ENCODE measurements around the gene TRAPPC11. TPM values are rescaled to one million over a fixed set of nuclear protein-coding genes. Genes with fewer than 3 reads are reported as not detected.

The TRAPPC11 gene
- total RNA-seq, 1 donor from 2014 or later, result 38.1 TPM

DNA sequence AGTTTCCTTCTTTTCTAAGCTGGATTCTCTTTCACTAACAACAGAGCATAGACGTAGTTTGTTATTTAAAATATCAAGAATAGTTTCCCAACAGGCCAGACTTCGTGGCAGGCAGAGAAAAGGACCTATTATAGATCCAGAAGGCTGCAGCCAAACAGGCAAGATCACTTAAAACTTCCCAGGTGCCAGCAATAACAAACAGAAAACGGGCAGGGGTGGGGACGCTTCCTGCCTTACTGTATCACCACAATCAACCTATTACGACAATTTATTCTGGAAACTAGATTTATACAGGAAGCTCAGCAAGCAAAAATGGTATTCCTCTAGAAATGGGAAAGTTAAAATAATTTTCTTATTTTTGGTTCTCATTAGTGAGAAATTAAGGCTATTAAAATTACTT is 22.2 kb upstream of the TRAPPC11 start:
- DNase-seq (ENCODE audit: low read depth), result no peak
- TF ChIP-seq, protein P1, sequence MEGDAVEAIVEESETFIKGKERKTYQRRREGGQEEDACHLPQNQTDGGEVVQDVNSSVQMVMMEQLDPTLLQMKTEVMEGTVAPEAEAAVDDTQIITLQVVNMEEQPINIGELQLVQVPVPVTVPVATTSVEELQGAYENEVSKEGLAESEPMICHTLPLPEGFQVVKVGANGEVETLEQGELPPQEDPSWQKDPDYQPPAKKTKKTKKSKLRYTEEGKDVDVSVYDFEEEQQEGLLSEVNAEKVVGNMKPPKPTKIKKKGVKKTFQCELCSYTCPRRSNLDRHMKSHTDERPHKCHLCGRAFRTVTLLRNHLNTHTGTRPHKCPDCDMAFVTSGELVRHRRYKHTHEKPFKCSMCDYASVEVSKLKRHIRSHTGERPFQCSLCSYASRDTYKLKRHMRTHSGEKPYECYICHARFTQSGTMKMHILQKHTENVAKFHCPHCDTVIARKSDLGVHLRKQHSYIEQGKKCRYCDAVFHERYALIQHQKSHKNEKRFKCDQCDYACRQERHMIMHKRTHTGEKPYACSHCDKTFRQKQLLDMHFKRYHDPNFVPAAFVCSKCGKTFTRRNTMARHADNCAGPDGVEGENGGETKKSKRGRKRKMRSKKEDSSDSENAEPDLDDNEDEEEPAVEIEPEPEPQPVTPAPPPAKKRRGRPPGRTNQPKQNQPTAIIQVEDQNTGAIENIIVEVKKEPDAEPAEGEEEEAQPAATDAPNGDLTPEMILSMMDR (conservative IDR thresholded peaks at IDR 0.05; ENCODE audit: low read depth, low read length), result no peak
- no peak overlapping the region for H3K4me3 ChIP-seq (ENCODE audit: low read depth, low read length)

- H3K4me3 ChIP-seq (ENCODE audit: low read depth, low read length), result no peak overlapping the region
- no peak for DNase-seq (ENCODE audit: low read depth)
- TF ChIP-seq, protein P1 (conservative IDR thresholded peaks at IDR 0.05; ENCODE audit: low read depth, low read length), result no peak
Measured at GRCh38 chr4:183637461-183637860, 21.6 kb upstream of the TRAPPC11 start.

GRCh38 chr4:183638436-183638835 is 20.7 kb upstream of the TRAPPC11 start:
- no peak for DNase-seq (ENCODE audit: low read depth)

DNA sequence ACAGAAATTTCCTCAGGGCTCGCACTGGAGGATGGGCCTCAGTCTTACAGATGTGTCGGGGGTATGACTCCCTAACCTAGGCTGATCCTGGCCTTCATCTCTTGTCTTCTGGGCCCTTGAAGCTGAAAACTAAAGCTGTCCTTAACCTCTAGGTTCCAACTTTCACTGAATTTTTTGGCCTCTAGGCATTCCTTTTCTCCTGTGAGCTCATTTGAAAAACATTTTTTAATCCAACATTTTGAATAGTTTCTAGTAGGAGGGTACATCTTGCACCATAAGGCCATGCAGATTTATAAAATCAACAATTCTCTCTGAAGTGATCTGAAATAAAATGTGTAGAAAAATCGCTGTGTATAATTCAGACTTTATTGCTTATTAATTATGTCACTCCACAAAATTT is 19.8 kb upstream of the TRAPPC11 start:
- no peak overlapping the region for H3K4me3 ChIP-seq (ENCODE audit: low read depth, low read length)
- TF ChIP-seq, protein P1 (conservative IDR thresholded peaks at IDR 0.05; ENCODE audit: low read depth, low read length), result no peak
- no peak for DNase-seq (ENCODE audit: low read depth)

More at GRCh38 chr4:183638436-183638835, 20.7 kb upstream of the TRAPPC11 start:
- TF ChIP-seq, protein P1 (conservative IDR thresholded peaks at IDR 0.05; ENCODE audit: low read depth, low read length), result no peak
- H3K4me3 ChIP-seq (ENCODE audit: low read depth, low read length), result no peak overlapping the region

GRCh38 chr4:183645326-183645725 is 13.8 kb upstream of the TRAPPC11 start:
- DNase-seq (ENCODE audit: low read depth), result no peak
- TF ChIP-seq, protein P1 (conservative IDR thresholded peaks at IDR 0.05; ENCODE audit: low read depth, low read length), result no peak
- no peak overlapping the region for H3K4me3 ChIP-seq (ENCODE audit: low read depth, low read length)

DNA sequence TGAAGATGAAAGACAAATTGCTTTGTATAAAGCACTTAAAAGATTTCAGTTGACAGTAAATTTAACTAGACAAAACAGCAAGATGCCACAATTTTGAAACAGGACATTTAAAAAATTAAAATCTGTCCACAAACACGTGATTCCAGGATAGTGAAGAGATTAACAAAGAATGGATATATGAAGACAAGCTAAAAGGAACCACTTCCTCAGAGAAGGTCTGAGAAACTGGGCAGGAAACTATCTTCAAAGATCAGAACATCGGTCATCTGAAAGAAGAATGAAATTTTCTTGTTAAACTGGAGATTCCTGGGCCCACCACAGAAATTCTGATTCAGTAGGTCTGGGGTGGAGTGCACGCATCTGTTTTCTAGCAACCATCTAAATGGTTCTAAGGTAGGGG is 1.5 kb upstream of the TRAPPC11 start:
- H3K4me3 ChIP-seq (ENCODE audit: low read depth, low read length), result peak overlapping the region; percentile 69
- TF ChIP-seq, protein P1 (conservative IDR thresholded peaks at IDR 0.05; ENCODE audit: low read depth, low read length), result no peak
- DNase-seq (ENCODE audit: low read depth), result no peak

DNA sequence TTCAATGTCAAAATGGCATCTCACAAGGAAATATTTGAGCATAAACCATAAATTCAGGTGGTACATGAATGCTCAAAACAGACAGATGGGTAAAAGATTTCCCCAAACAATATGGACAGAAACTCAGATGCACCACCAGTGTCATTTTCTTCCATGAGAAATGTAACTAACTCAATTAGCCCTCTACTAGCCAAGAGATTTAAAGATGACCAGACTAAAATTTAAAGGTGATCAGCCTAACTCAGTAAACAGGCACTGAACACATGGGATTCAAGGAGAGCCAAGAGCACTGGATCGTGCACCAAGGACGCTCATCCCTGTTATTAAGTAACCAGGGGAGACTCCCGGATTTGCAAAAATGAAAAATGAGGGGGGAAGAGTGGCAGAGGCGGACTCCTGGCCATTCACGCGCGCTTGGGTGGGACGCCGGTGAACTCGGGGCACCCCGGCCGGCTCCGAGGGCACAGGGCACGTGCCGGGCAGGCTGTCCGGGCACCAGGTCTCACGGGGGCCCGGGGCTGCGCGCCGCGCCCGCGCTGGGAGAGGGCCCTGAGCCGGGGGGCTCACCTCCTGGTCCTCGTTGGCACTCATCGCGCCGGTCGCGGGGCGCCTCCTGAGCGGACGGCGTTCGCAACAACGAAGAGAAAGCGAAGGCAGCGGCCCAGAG is 598 bp upstream of the TRAPPC11 start:
- H3K4me3 ChIP-seq (ENCODE audit: low read depth, low read length), result peak overlapping the region; percentile 69
- TF ChIP-seq, protein P1 (conservative IDR thresholded peaks at IDR 0.05; ENCODE audit: low read depth, low read length), result no peak
- no peak for DNase-seq (ENCODE audit: low read depth)

Data from epithelial cell of proximal tubule (primary cell).